Loucy (cell line): ENCODE measurements around the gene TRUB1.

ENCODE experiments used
- H2AFZ ChIP-seq: fragments of 200-600 bp; sonication (generic); 2 replicates; pipeline ENCODE4 v1.6.0; 2016; ENCODE audit warnings: antibody characterized with exemption, mild to moderate bottlenecking, low read length, moderate library complexity
- H3F3A ChIP-seq: fragments of 200-600 bp; 2 replicates; pipeline ENCODE4 v1.6.0; 2016; ENCODE audit warnings: antibody characterized with exemption, low read depth, mild to moderate bottlenecking
- H3K27me3 ChIP-seq: fragments of 200-600 bp; sonication (generic); 2 replicates; pipeline ENCODE4 v1.6.1; 2014; ENCODE audit warnings: low read length, mild to moderate bottlenecking; ENCODE audit not compliant: insufficient read depth, poor library complexity, severe bottlenecking
- H3K36me3 ChIP-seq: fragments of 200-600 bp; sonication (generic); 2 replicates; pipeline ENCODE4 v1.6.1; 2016; ENCODE audit warnings: low read length; ENCODE audit not compliant: insufficient read depth
- H3K4me1 ChIP-seq: fragments of 200-600 bp; sonication (generic); 2 replicates; pipeline ENCODE4 v1.5.1; 2014; ENCODE audit warnings: low read length, mild to moderate bottlenecking; ENCODE audit not compliant: insufficient read depth, poor library complexity, severe bottlenecking
- H3K4me2 ChIP-seq: fragments of 200-600 bp; sonication (generic); 2 replicates; pipeline ENCODE4 v1.6.0; 2014; ENCODE audit warnings: antibody characterized with exemption, low read length, low read depth, mild to moderate bottlenecking; ENCODE audit not compliant: poor library complexity, severe bottlenecking
- H3K4me3 ChIP-seq: fragments of 200-600 bp; sonication (generic); 2 replicates; pipeline ENCODE4 v1.5.1; 2014; ENCODE audit warnings: low read length, mild to moderate bottlenecking, mixed read lengths; ENCODE audit not compliant: poor library complexity, severe bottlenecking
- H3K79me2 ChIP-seq: fragments of 200-600 bp; sonication (generic); 2 replicates; pipeline ENCODE4 v1.6.1; 2014; ENCODE audit warnings: low read length; ENCODE audit not compliant: insufficient read depth
- H3K9ac ChIP-seq: fragments of 200-600 bp; sonication (generic); 2 replicates; pipeline ENCODE4 v1.6.0; 2014; ENCODE audit warnings: mild to moderate bottlenecking, low read depth, low read length, moderate library complexity; ENCODE audit not compliant: poor library complexity, severe bottlenecking
- H3K9me2 ChIP-seq: fragments of 200-600 bp; sonication (generic); replicated peaks from 2 replicates; pipeline ENCODE4 v1.6.1; 2016; ENCODE audit warnings: low read depth, low read length, mixed read lengths
- H3K9me3 ChIP-seq: fragments of 200-600 bp; sonication (generic); 2 replicates; pipeline ENCODE4 v1.6.1; 2014; ENCODE audit warnings: mild to moderate bottlenecking, antibody characterized with exemption, low read length, low read depth; ENCODE audit not compliant: insufficient read depth
- H4K20me1 ChIP-seq: fragments of 200-600 bp; sonication (generic); 2 replicates; pipeline ENCODE4 v1.6.0; 2014; ENCODE audit warnings: antibody characterized with exemption, low read length, mild to moderate bottlenecking; ENCODE audit not compliant: insufficient read depth, poor library complexity, severe bottlenecking
- EZH2phosphoT487 ChIP-seq: fragments of 200-600 bp; IDR thresholded peaks from 2 replicates; pipeline ENCODE4 v1.6.1; 2018; ENCODE audit warnings: antibody characterized with exemption, mild to moderate bottlenecking, moderate library complexity, borderline replicate concordance
- TF ChIP-seq, protein P1 (sequence below): fragments of 200-600 bp; sonication (generic); conservative IDR thresholded peaks from 2 replicates; pipeline ENCODE4 v1.5.1; 2014; ENCODE audit warnings: mild to moderate bottlenecking, antibody characterized with exemption, low read length

TRUB1 gene

DNA sequence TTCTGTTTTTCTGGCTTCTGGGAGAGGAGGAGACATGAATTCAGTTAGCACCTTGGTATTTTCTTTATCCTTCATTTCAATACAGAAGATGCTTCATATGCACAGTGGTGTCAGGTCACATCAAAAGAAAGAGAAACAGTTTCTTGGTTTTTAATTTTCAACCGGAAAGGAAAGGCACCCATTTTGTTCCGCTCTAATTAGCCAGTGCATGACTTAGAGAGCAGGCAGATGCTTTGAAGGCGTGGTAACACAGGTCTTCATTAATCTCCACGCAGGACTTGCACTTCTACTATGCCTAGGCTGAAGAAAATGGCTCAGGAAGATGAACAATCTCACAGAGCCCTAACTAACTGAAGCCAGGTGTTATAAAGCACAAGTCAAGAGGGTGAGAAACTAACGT lies 84.7 kb downstream of the TRUB1 start:
- Histone ChIP-seq H4K20me1 (no peaks in the 10 kb centered on the region), H3K9ac (no peak overlapping the region), H3K4me2 (no peak overlapping the region), H3K9me2 (no peaks in the 10 kb centered on the region), H3K4me1 (no peaks in the 10 kb centered on the region), H2AFZ (0 out of 2 replicates have a peak overlapping the region, but pooled peaks have one; percentile 2), H3K79me2 (no peaks in the 10 kb centered on the region), H3K36me3 (no peaks in the 10 kb centered on the region), H3F3A (no peaks in the 10 kb centered on the region), H3K27me3 (no peaks in the 10 kb centered on the region), H3K4me3 (no peak overlapping the region), H3K9me3 (no peaks in the 10 kb centered on the region)
- TF ChIP-seq EZH2phosphoT487 = no peak
- TF ChIP-seq, protein P1, sequence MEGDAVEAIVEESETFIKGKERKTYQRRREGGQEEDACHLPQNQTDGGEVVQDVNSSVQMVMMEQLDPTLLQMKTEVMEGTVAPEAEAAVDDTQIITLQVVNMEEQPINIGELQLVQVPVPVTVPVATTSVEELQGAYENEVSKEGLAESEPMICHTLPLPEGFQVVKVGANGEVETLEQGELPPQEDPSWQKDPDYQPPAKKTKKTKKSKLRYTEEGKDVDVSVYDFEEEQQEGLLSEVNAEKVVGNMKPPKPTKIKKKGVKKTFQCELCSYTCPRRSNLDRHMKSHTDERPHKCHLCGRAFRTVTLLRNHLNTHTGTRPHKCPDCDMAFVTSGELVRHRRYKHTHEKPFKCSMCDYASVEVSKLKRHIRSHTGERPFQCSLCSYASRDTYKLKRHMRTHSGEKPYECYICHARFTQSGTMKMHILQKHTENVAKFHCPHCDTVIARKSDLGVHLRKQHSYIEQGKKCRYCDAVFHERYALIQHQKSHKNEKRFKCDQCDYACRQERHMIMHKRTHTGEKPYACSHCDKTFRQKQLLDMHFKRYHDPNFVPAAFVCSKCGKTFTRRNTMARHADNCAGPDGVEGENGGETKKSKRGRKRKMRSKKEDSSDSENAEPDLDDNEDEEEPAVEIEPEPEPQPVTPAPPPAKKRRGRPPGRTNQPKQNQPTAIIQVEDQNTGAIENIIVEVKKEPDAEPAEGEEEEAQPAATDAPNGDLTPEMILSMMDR = no peak

DNA sequence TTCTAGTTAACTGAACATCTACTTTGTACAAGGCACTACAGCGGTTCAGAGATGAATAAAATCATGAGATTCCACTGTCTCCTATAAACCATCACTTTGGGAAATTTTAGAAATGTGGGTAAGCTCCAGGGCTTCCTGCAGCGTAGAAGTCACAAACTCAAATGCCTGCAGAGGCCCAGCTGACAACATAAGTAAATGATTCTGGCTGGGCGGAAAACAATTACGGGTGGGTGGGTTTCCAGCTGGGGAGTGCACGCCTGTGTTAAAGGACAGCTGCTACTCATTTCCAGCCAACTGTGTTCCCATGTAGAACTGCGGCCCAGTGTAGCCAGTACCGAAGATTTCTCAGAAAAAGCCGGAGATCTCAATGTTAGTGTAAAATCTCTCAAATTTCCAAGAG lies 85.7 kb downstream of the TRUB1 start:
- Histone ChIP-seq H3K9me2 (no peaks in the 10 kb centered on the region), H3K9me3 (no peaks in the 10 kb centered on the region), H3K4me1 (no peaks in the 10 kb centered on the region), H3K4me3 (no peak overlapping the region), H3K4me2 (no peak overlapping the region), H3K36me3 (no peaks in the 10 kb centered on the region), H3K9ac (no peak overlapping the region), H3F3A (no peaks in the 10 kb centered on the region), H2AFZ (no peak overlapping the region), H3K27me3 (no peaks in the 10 kb centered on the region), H3K79me2 (no peaks in the 10 kb centered on the region), H4K20me1 (no peaks in the 10 kb centered on the region)
- TF ChIP-seq EZH2phosphoT487 = no peak

DNA sequence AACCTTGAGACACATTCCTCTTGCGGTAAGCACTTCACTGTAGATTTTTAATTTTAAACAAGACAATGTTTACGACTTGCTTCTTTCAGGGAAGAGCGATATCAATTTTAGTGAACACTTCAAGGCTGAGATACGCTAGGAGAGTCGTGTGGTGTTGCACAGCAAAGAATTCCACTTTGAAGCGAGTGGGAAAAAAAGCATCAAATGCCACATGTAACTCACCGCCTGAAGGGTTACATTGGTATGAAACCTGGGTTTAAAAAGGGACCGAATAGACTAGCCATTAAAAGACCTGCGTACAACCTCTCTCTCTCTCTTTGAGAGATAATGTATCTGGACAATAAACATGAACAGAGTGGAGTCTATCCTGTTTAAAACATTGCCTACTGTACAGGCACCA lies 86.4 kb downstream of the TRUB1 start:
- Histone ChIP-seq H3K4me3 (no peak overlapping the region), H3K36me3 (no peaks in the 10 kb centered on the region), H3F3A (no peaks in the 10 kb centered on the region), H3K79me2 (no peaks in the 10 kb centered on the region), H3K27me3 (no peaks in the 10 kb centered on the region), H3K9me3 (no peaks in the 10 kb centered on the region), H3K4me1 (no peaks in the 10 kb centered on the region), H4K20me1 (no peaks in the 10 kb centered on the region), H3K9me2 (no peaks in the 10 kb centered on the region), H3K4me2 (no peak overlapping the region), H2AFZ (no peak overlapping the region), H3K9ac (no peak overlapping the region)
- TF ChIP-seq EZH2phosphoT487 = no peak
- TF ChIP-seq, protein P1 = no peak

DNA sequence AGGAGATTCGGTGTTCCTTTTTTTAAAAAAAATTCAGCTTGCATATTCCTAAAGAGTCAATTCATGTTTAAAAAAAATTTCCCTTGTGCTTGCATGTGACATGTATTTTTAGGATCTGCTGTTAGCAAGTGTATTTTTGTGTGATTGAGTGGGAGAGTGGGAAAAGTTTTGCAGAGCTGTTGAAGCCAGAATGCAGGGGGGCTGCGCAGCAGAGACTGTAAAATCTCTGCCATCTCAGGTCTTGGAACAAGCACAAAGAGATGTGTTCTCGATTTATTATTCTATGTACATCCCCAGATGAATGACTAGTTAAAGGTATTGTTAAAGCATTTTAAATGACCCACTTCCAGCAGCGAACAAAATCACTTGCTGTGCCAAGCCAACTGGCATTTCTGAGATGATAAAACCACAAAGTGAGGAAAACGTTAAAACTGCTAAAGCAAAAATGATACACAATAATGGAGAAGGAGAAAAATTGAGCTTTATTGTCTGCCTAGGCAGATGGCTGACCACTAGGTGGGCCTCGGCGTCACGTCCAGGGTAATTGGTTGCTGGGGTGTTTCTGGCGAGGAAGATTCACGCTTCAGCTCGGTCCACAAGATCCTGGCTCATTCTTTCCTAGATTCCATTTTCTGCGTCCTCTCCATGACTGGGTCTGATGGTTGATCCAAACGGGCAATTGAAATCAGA lies 88.2 kb downstream of the TRUB1 start:
- TF ChIP-seq EZH2phosphoT487 = no peak
- TF ChIP-seq, protein P1 = no peak
- 0 out of 2 replicates have a peak, but pooled peaks cover 3% of the 10 kb centered on the region for H3F3A ChIP-seq
- H3K4me1 ChIP-seq = peaks cover 16% of the 10 kb centered on the region
- no peak overlapping the region for H3K4me3 ChIP-seq
- no peaks in the 10 kb centered on the region for H4K20me1 ChIP-seq
- H3K27me3 ChIP-seq = no peaks in the 10 kb centered on the region
- no peaks in the 10 kb centered on the region for H3K79me2 ChIP-seq
- no peak overlapping the region for H3K9ac ChIP-seq
- no peaks in the 10 kb centered on the region for H3K9me2 ChIP-seq
- no peak overlapping the region for H2AFZ ChIP-seq
- no peaks in the 10 kb centered on the region for H3K9me3 ChIP-seq
- no peak overlapping the region for H3K4me2 ChIP-seq
- H3K36me3 ChIP-seq = no peaks in the 10 kb centered on the region
